IMR-90 (cell line): ENCODE measurements around the gene SDF2L1.

Source experiments
- CEBPB ChIP-seq: IDR thresholded peaks from 2 replicates; pipeline ENCODE4 v1.6.1; 2012; ENCODE audit warnings: low read depth, low read length, improper control_type of control experiment
- MAFK ChIP-seq: IDR thresholded peaks from 2 replicates; pipeline ENCODE4 v1.6.1; 2012; ENCODE audit warnings: low read depth, low read length, improper control_type of control experiment
- MAZ ChIP-seq: IDR thresholded peaks from 2 replicates; pipeline ENCODE4 v1.6.1; 2012; ENCODE audit warnings: low read depth, mild to moderate bottlenecking, low read length, improper control_type of control experiment, moderate library complexity, borderline replicate concordance
- MXI1 ChIP-seq: IDR thresholded peaks from 2 replicates; pipeline ENCODE4 v1.6.1; 2012; ENCODE audit warnings: low read depth, mild to moderate bottlenecking, low read length, moderate library complexity, borderline replicate concordance
- NFE2L2 ChIP-seq: fragments of 150-350 bp; IDR thresholded peaks from 2 replicates; pipeline ENCODE4 v1.6.1; 2016; ENCODE audit warnings: low read depth, mild to moderate bottlenecking, low read length
- POLR2A ChIP-seq: IDR thresholded peaks from 2 replicates; pipeline ENCODE4 v1.6.1; 2012; ENCODE audit warnings: mild to moderate bottlenecking, low read depth, low read length
- RAD21 ChIP-seq: IDR thresholded peaks from 2 replicates; pipeline ENCODE4 v1.6.1; 2012; ENCODE audit warnings: low read length, improper control_type of control experiment
- SMC3 ChIP-seq: fragments of 150-350 bp; IDR thresholded peaks from 2 replicates; pipeline ENCODE4 v1.6.1; 2016; ENCODE audit warnings: low read depth, mild to moderate bottlenecking, antibody characterized with exemption, low read length, moderate library complexity
- USF2 ChIP-seq: fragments of 150-350 bp; IDR thresholded peaks from 2 replicates; pipeline ENCODE4 v1.6.1; 2017; ENCODE audit warnings: mild to moderate bottlenecking, antibody characterized with exemption, low read length, low read depth
- TF ChIP-seq, protein P1 (sequence below): fragments of 150-350 bp; IDR thresholded peaks from 2 replicates; pipeline ENCODE4 v1.6.1; 2016; ENCODE audit warnings: low read depth, mild to moderate bottlenecking, low read length, moderate library complexity, borderline replicate concordance
- TF ChIP-seq, protein P2 (sequence below): conservative IDR thresholded peaks from 2 replicates; pipeline ENCODE4 v1.5.1; 2012; ENCODE audit warnings: mild to moderate bottlenecking, low read depth, low read length, improper control_type of control experiment

DNA sequence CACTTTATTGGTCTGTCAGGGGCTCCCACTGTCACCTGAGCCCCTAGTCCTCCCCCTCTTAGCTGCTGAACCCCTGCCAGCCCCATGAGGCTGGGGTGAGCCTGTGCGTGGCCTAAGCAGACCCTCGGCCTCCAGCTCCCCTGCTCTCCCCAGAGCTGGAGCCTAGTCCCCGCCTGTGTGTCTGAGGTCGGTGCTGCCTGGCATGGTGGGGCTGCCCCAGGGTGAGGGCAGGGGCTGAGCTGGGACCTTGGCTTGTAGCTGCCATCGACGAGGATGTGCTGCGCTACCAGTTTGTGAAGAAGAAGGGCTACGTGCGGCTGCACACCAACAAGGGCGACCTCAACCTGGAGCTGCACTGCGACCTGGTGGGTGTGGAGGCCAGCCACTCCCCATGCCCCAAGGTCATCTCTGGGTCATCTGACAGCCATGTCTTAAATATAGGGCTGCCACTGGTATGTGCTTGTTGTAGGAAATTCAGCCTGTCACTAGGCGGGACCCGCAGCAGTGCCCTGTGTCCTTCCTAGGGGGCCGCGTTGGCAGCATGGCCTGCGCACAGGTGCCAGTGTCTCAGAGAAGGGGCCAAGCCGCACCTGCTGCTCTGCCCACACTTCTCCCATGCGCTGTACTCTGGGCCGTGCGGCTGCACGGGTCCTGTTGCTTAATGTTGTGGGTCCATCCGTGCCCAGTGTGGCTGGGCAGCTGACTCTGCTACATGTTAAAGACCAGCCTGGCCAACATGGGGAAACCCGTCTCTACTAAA is 44.7 kb downstream of the SDF2L1 start:
- TF ChIP-seq MAFK: no peak
- TF ChIP-seq, protein P1, sequence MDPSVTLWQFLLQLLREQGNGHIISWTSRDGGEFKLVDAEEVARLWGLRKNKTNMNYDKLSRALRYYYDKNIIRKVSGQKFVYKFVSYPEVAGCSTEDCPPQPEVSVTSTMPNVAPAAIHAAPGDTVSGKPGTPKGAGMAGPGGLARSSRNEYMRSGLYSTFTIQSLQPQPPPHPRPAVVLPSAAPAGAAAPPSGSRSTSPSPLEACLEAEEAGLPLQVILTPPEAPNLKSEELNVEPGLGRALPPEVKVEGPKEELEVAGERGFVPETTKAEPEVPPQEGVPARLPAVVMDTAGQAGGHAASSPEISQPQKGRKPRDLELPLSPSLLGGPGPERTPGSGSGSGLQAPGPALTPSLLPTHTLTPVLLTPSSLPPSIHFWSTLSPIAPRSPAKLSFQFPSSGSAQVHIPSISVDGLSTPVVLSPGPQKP: no peak
- TF ChIP-seq, protein P2, sequence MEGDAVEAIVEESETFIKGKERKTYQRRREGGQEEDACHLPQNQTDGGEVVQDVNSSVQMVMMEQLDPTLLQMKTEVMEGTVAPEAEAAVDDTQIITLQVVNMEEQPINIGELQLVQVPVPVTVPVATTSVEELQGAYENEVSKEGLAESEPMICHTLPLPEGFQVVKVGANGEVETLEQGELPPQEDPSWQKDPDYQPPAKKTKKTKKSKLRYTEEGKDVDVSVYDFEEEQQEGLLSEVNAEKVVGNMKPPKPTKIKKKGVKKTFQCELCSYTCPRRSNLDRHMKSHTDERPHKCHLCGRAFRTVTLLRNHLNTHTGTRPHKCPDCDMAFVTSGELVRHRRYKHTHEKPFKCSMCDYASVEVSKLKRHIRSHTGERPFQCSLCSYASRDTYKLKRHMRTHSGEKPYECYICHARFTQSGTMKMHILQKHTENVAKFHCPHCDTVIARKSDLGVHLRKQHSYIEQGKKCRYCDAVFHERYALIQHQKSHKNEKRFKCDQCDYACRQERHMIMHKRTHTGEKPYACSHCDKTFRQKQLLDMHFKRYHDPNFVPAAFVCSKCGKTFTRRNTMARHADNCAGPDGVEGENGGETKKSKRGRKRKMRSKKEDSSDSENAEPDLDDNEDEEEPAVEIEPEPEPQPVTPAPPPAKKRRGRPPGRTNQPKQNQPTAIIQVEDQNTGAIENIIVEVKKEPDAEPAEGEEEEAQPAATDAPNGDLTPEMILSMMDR: no peak
- TF ChIP-seq POLR2A: no peak
- no peak for TF ChIP-seq NFE2L2
- TF ChIP-seq RAD21: no peak
- TF ChIP-seq USF2: no peak
- no peak for TF ChIP-seq CEBPB
- TF ChIP-seq MXI1: no peak
- no peak for TF ChIP-seq MAZ
- TF ChIP-seq SMC3: no peak
